Esophagus (tissue), 2 donors: ENCODE data around the gene RBMXL3. TPM values are rescaled to one million over a fixed set of nuclear protein-coding genes. Genes with fewer than 3 reads are reported as not detected.
"Not testable (repeated sequence)": the region's sequence is repeated elsewhere in the genome, so short reads cannot be mapped to it uniquely, and the experiment has no call there.

Experiments
- H3K27ac ChIP-seq, 2 donors: one replicate each; pipeline ENCODE4 v1.5.1; 2013; ENCODE audit warnings: low read depth in 2 of 2, mild to moderate bottlenecking in 2 of 2, inconsistent platforms in 1 of 2, low read length in 1 of 2, moderate library complexity in 1 of 2
- H3K27me3 ChIP-seq, 2 donors: one replicate each; pipeline ENCODE4 v1.6.1; 2013; ENCODE audit warnings: low read length in 2 of 2, control low read depth in 1 of 2, mild to moderate bottlenecking in 1 of 2; ENCODE audit not compliant: insufficient read depth in 2 of 2, control insufficient read depth in 1 of 2
- H3K36me3 ChIP-seq, 2 donors: one replicate each; pipeline ENCODE4 v1.6.1; 2013; ENCODE audit warnings: low read length in 1 of 2; ENCODE audit not compliant: control insufficient read depth in 2 of 2, insufficient read depth in 2 of 2
- H3K4me1 ChIP-seq, 2 donors: one replicate each; pipeline ENCODE4 v1.6.1; 2013; ENCODE audit warnings: low read length in 1 of 2; ENCODE audit not compliant: control insufficient read depth in 2 of 2, insufficient read depth in 2 of 2
- H3K4me3 ChIP-seq, 2 donors: one replicate each; pipeline ENCODE4 v1.5.1; 2013; ENCODE audit warnings: low read length in 2 of 2, mild to moderate bottlenecking in 2 of 2, low read depth in 1 of 2, moderate library complexity in 1 of 2
- H3K9me3 ChIP-seq, 2 donors: one replicate each; pipeline ENCODE4 v1.6.1; 2013; ENCODE audit warnings: mild to moderate bottlenecking in 2 of 2, low read depth in 1 of 2, low read length in 1 of 2, moderate library complexity in 1 of 2; ENCODE audit not compliant: control insufficient read depth in 2 of 2, insufficient read depth in 1 of 2
- whole genome bisulfite sequencing, 2 donors: extraction: QIAGEN DNeasy Blood & Tissue Kit; methylation state at CpG; one replicate each; pipeline ENCODE4 v1.1.7; 2013; 5-methylcytosine and 5-hydroxymethylcytosine counted together
- polyA plus RNA-seq, 2 donors: library from polyadenylated mRNA; stranded (reverse); fragments of 200-250 nt; gene quantifications; one replicate each; pipeline ENCODE4 v1.2.3, GENCODE V29; 2013
- donor health status: healthy with polysubstance abuse.
- donor health status: Bipolar disorder and iron deficiency.

Gene RBMXL3
- polyA plus RNA-seq, 2 donors, result not detected

- H3K4me1 ChIP-seq, result no peaks in the 10 kb centered on the region
- H3K27me3 ChIP-seq, result no peaks in the 10 kb centered on the region
- no peak overlapping the region for H3K27ac ChIP-seq
- H3K4me3 ChIP-seq, result no peak overlapping the region
- WGBS, 2 donors, result 94 to 96% methylated on average over 61 to 64 of the region's 64 CpGs
- no peaks in the 10 kb centered on the region for H3K36me3 ChIP-seq
- H3K9me3 ChIP-seq, result peaks cover 0 to 16% of the 10 kb centered on the region in 2 donors
Observed at GRCh38 chrX:115190636-115191489, 1.7 kb downstream of the RBMXL3 start.

- WGBS, 2 donors, result 95% methylated on average over 64 of the region's 64 CpGs
- H3K4me3 ChIP-seq, result no peak overlapping the region
- H3K27me3 ChIP-seq, result no peaks in the 10 kb centered on the region
Observed at GRCh38 chrX:115191490-115192243, 2.5 kb downstream of the RBMXL3 start.

DNA sequence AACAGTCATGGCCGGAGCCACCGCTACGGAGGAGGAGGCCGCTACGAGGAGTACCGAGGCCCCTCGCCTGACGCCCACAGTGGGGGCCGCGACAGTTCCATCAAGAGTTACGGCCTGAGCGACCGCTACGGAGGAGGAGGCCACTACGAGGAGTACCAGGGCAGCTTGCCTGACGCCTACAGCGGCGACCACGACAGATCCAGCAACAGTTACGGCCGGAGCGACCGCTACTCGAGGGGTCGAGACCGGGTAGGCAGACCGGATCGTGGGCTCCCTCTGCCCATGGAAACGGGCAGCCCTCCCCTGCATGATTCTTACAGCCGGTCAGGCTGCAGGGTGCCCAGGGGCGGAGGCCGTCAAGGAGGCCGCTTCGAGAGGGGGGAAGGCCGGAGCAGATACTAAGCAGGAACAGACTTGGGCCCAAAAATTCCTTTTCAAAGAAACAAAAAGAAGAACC, 3.1 kb downstream of the RBMXL3 start:
- peaks cover 0 to 16% of the 10 kb centered on the region in 2 donors for H3K9me3 ChIP-seq
- no peak overlapping the region for H3K27ac ChIP-seq
- no peaks in the 10 kb centered on the region for H3K27me3 ChIP-seq
- no peaks in the 10 kb centered on the region for H3K4me1 ChIP-seq
- WGBS, 2 donors, result 93 to 94% methylated on average over 35 of the region's 35 CpGs
- no peak overlapping the region for H3K4me3 ChIP-seq
- no peaks in the 10 kb centered on the region for H3K36me3 ChIP-seq

More at GRCh38 chrX:115191490-115192243, 2.5 kb downstream of the RBMXL3 start:
- H3K9me3 ChIP-seq, result peaks cover 0 to 16% of the 10 kb centered on the region in 2 donors
- no peaks in the 10 kb centered on the region for H3K4me1 ChIP-seq
- H3K36me3 ChIP-seq, result no peaks in the 10 kb centered on the region
- no peak overlapping the region for H3K27ac ChIP-seq

- Histone ChIP-seq H3K4me3 (no peak overlapping the region), H3K27me3 (no peaks in the 10 kb centered on the region), H3K9me3 (peaks cover 0 to 7% of the 10 kb centered on the region in 2 donors), H3K36me3 (no peaks in the 10 kb centered on the region), H3K4me1 (no peaks in the 10 kb centered on the region), H3K27ac (no peak overlapping the region)
- 75 to 89% methylated on average over 1 of the region's 1 CpG for WGBS, 2 donors
Observed at GRCh38 chrX:115204040-115204439, 14.8 kb downstream of the RBMXL3 start.

GRCh38 chrX:115209547-115209946, 20.3 kb downstream of the RBMXL3 start:
- not testable (repeated sequence) for H3K27me3 ChIP-seq, H3K4me1 ChIP-seq, H3K4me3 ChIP-seq, H3K27ac ChIP-seq, H3K36me3 ChIP-seq, H3K9me3 ChIP-seq

- H3K36me3 ChIP-seq, result no peaks in the 10 kb centered on the region
- H3K9me3 ChIP-seq, result no peaks in the 10 kb centered on the region
- no peaks in the 10 kb centered on the region for H3K4me1 ChIP-seq
- 63 to 79% methylated on average over 1 of the region's 1 CpG for WGBS, 2 donors
- H3K27me3 ChIP-seq, result peaks cover 0 to 8% of the 10 kb centered on the region in 2 donors
- H3K27ac ChIP-seq, result no peak overlapping the region
- no peak overlapping the region for H3K4me3 ChIP-seq
Observed at GRCh38 chrX:115214151-115214550, 24.9 kb downstream of the RBMXL3 start.

DNA sequence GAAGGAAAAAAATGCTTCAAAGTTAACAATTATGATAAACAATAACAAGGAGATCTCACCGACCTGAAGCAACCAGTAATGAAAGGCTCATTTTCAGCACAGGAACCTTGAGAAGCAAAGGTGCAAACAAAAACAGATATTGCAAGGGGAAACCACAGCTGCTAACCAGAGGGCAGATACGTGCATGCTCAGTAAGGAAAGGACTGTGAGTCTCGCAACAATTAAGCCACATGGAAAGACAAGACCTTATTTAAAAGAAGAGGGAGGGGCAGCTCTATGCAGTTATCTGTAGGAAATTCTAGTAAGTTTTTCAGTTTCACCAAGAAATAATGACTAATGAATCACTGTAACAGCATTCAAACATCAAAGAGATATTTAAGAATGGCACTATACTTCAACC, 25.4 kb downstream of the RBMXL3 start:
- Histone ChIP-seq H3K27ac (no peak overlapping the region), H3K27me3 (peaks cover 0 to 8% of the 10 kb centered on the region in 2 donors), H3K9me3 (no peaks in the 10 kb centered on the region), H3K36me3 (no peaks in the 10 kb centered on the region), H3K4me1 (no peaks in the 10 kb centered on the region), H3K4me3 (no peak overlapping the region)
- WGBS, 2 donors, result 40 to 45% methylated on average over 3 of the region's 3 CpGs

GRCh38 chrX:115217346-115217745, 28.1 kb downstream of the RBMXL3 start:
- H3K4me3 ChIP-seq, H3K36me3 ChIP-seq, H3K9me3 ChIP-seq, H3K27ac ChIP-seq, H3K27me3 ChIP-seq, H3K4me1 ChIP-seq: not testable (repeated sequence)
- 83 to 90% methylated on average over 4 of the region's 4 CpGs for WGBS, 2 donors

- Histone ChIP-seq H3K4me1 (no peaks in the 10 kb centered on the region), H3K36me3 (no peaks in the 10 kb centered on the region), H3K27ac (no peak overlapping the region), H3K4me3 (no peak overlapping the region), H3K27me3 (peaks cover 0 to 3% of the 10 kb centered on the region in 2 donors), H3K9me3 (no peaks in the 10 kb centered on the region)
- WGBS, 2 donors, result 10 to 32% methylated on average over 1 of the region's 1 CpG
Observed at GRCh38 chrX:115226929-115227328, 37.7 kb downstream of the RBMXL3 start.
